ENCODE data around the gene RBM20. TPM values are rescaled to one million over a fixed set of nuclear protein-coding genes. Genes with fewer than 3 reads are reported as not detected.

The RBM20 gene
- total and polyA plus RNA-seq, 2 experiments from 2014 or later = 0.05 to 0.17 TPM

GRCh38 chr10:110794808-110795207 is 150.7 kb downstream of the RBM20 start (continued):
- TF ChIP-seq CTCF (conservative IDR thresholded peaks at IDR 0.05; ENCODE audit: low read depth in 2 of 2) (no peak), JUNB (IDR thresholded peaks at IDR 0.05; ENCODE audit: unreplicated experiment) (no peak), EZH2 (IDR thresholded peaks at IDR 0.05; ENCODE audit: low read depth, unreplicated experiment) (no peak), POLR2AphosphoS5 (IDR thresholded peaks at IDR 0.05; ENCODE audit: low read depth) (no peak)

DNA sequence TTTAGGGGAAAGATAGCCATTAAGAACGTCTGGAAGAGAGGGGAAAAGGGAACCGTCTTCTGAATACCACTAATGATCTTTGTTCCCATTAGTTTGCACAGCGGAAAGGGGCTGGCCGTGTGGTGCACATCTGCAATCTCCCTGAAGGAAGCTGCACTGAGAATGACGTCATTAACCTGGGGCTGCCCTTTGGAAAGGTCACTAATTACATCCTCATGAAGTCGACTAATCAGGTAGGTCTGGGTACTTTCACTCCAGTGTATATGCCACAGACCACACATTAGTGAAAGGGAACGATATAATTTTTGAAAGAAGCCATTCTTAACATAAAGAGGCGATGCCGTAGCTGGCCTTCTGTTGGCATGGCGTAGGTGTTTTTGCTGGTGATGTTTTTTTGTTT is 153.3 kb downstream of the RBM20 start:
- H3K27me3 Mint-ChIP-seq (ENCODE audit: insufficient read depth, low read depth, poor library complexity) = no peaks in the 10 kb centered on the region

GRCh38 chr10:110798340-110798739 is 154.2 kb downstream of the RBM20 start:
- Mint-ChIP-seq H3K4me3 (no peak overlapping the region), H3K9me3 (no peaks in the 10 kb centered on the region), H3K27me3 (ENCODE audit: insufficient read depth, low read depth, poor library complexity) (no peaks in the 10 kb centered on the region), H3K4me1 (no peaks in the 10 kb centered on the region), H3K36me3 (ENCODE audit: low read depth) (no peaks in the 10 kb centered on the region), H3K27ac (no peak overlapping the region)
- Histone ChIP-seq H3K36me3 (ENCODE audit: insufficient read depth) (no peaks in the 10 kb centered on the region), H3K9me2 (ENCODE audit: insufficient read depth) (0 out of 2 replicates have a peak, but pooled peaks cover 4% of the 10 kb centered on the region), H3K4me3 (no peak overlapping the region), H3K4me2 (no peak overlapping the region), H3K4me1 (ENCODE audit: insufficient read depth) (no peaks in the 10 kb centered on the region), H3F3A (replicated peaks; ENCODE audit: low read depth) (no peaks in the 10 kb centered on the region), H3K79me2 (replicated peaks; ENCODE audit: insufficient read depth) (no peaks in the 10 kb centered on the region), H4K20me1 (replicated peaks; ENCODE audit: insufficient read depth) (no peaks in the 10 kb centered on the region), H3K27me3 (ENCODE audit: insufficient read depth) (no peaks in the 10 kb centered on the region), H3K27ac (ENCODE audit: low read depth) (no peak overlapping the region), H2AFZ (no peak overlapping the region)
- ATAC-seq (no peak), DNase-seq (ENCODE audit: low spot score) (no peak)
- TF ChIP-seq JUNB (IDR thresholded peaks at IDR 0.05; ENCODE audit: unreplicated experiment) (no peak), EZH2phosphoT487 (IDR thresholded peaks at IDR 0.05; ENCODE audit: unreplicated experiment) (no peak), ZNF114 (CRISPR knock-in tag; IDR thresholded peaks at IDR 0.05) (no peak), CTCF (conservative IDR thresholded peaks at IDR 0.05; ENCODE audit: low read depth in 2 of 2) (no peak), EZH2 (IDR thresholded peaks at IDR 0.05; ENCODE audit: low read depth, unreplicated experiment) (no peak), NANOG (IDR thresholded peaks at IDR 0.05; ENCODE audit: borderline replicate concordance) (no peak)
- TF ChIP-seq, protein P1, sequence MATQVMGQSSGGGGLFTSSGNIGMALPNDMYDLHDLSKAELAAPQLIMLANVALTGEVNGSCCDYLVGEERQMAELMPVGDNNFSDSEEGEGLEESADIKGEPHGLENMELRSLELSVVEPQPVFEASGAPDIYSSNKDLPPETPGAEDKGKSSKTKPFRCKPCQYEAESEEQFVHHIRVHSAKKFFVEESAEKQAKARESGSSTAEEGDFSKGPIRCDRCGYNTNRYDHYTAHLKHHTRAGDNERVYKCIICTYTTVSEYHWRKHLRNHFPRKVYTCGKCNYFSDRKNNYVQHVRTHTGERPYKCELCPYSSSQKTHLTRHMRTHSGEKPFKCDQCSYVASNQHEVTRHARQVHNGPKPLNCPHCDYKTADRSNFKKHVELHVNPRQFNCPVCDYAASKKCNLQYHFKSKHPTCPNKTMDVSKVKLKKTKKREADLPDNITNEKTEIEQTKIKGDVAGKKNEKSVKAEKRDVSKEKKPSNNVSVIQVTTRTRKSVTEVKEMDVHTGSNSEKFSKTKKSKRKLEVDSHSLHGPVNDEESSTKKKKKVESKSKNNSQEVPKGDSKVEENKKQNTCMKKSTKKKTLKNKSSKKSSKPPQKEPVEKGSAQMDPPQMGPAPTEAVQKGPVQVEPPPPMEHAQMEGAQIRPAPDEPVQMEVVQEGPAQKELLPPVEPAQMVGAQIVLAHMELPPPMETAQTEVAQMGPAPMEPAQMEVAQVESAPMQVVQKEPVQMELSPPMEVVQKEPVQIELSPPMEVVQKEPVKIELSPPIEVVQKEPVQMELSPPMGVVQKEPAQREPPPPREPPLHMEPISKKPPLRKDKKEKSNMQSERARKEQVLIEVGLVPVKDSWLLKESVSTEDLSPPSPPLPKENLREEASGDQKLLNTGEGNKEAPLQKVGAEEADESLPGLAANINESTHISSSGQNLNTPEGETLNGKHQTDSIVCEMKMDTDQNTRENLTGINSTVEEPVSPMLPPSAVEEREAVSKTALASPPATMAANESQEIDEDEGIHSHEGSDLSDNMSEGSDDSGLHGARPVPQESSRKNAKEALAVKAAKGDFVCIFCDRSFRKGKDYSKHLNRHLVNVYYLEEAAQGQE (IDR thresholded peaks at IDR 0.05; ENCODE audit: unreplicated experiment) = no peak

More for the DNA sequence above, 153.3 kb downstream of the RBM20 start:
- Mint-ChIP-seq H3K9me3 (no peaks in the 10 kb centered on the region), H3K4me1 (no peaks in the 10 kb centered on the region), H3K27ac (no peak overlapping the region), H3K4me3 (no peak overlapping the region), H3K36me3 (ENCODE audit: low read depth) (no peaks in the 10 kb centered on the region)
- no peak for ATAC-seq
- Histone ChIP-seq H2AFZ (no peak overlapping the region), H3K27me3 (ENCODE audit: insufficient read depth) (no peaks in the 10 kb centered on the region), H3K27ac (ENCODE audit: low read depth) (no peak overlapping the region), H4K20me1 (replicated peaks; ENCODE audit: insufficient read depth) (no peaks in the 10 kb centered on the region), H3K4me3 (no peak overlapping the region), H3K4me2 (no peak overlapping the region), H3F3A (replicated peaks; ENCODE audit: low read depth) (no peaks in the 10 kb centered on the region), H3K36me3 (ENCODE audit: insufficient read depth) (no peaks in the 10 kb centered on the region), H3K79me2 (replicated peaks; ENCODE audit: insufficient read depth) (no peaks in the 10 kb centered on the region), H3K4me1 (ENCODE audit: insufficient read depth) (no peaks in the 10 kb centered on the region), H3K9me2 (ENCODE audit: insufficient read depth) (0 out of 2 replicates have a peak, but pooled peaks cover 4% of the 10 kb centered on the region)
- no peak for TF ChIP-seq POLR2AphosphoS5 (IDR thresholded peaks at IDR 0.05; ENCODE audit: low read depth)
- no peak for TF ChIP-seq NANOG (IDR thresholded peaks at IDR 0.05; ENCODE audit: borderline replicate concordance)
- TF ChIP-seq JUNB (IDR thresholded peaks at IDR 0.05; ENCODE audit: unreplicated experiment) = no peak
- TF ChIP-seq CTCF (conservative IDR thresholded peaks at IDR 0.05; ENCODE audit: low read depth in 2 of 2) = no peak
- TF ChIP-seq EZH2 (IDR thresholded peaks at IDR 0.05; ENCODE audit: low read depth, unreplicated experiment) = no peak
- DNase-seq (ENCODE audit: low spot score) = no peak

All from GM23338 (cell line).